Smooth muscle cell of the umbilical artery (primary cell): Measurements from ENCODE around the gene CRLF1. TPM values are rescaled to one million over a fixed set of nuclear protein-coding genes. Genes with fewer than 3 reads are reported as not detected.

Source experiments
- total RNA-seq: library from RNA; depleted of rRNA; stranded (reverse); fragments of >200 nt; gene quantifications from 2 replicates; pipeline ENCODE4 v1.2.3, GENCODE V29; 2014

The CRLF1 gene
- 0.55 and 3.0 TPM in 2 replicates for total RNA-seq

GRCh38 chr19:18606281-18607225 is at the start of gene CRLF1:
Gene CRLF1, minus strand, starts transcription at chr19:18606799. Its CDS starts 143 bp downstream, at chr19:18606656.

DNA sequence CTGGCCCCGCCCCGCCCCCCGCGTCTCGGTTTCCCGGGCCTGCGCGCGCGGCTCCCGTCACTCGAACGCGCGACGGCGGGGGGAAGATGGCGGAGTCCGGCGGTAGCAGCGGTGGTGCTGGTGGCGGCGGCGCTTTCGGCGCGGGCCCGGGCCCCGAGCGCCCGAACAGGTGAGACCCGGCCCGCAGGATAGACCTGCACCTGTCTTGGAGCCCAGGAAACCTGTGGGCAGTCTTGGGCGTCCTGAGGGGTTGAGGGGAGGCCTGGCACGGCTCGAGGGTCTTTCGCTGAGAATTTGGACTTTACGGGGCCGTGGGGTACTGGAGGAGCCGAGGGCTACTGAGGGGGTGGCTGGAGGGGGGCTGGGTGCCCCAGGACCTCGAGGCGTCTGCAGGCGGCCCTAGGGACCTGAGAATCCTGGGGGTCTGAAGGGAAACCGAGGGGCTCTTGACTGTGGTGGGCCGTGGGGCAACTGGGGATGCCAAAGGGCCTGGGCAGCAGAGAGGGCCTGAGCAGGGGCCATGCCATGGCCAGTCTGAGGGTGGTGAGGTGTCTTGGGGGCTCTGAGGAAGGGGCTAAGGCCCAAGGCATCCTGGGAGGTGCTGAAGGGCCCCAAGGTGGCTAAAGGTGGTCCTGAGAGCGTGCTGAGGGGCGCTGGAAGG is 30.5 kb upstream of the CRLF1 start, which contains the start of gene KLHL26:
Gene KLHL26 (plus strand): TSS at position 60 of the 661 bp plus-strand sequence. CDS start 27 bp downstream, at position 87.

DNA sequence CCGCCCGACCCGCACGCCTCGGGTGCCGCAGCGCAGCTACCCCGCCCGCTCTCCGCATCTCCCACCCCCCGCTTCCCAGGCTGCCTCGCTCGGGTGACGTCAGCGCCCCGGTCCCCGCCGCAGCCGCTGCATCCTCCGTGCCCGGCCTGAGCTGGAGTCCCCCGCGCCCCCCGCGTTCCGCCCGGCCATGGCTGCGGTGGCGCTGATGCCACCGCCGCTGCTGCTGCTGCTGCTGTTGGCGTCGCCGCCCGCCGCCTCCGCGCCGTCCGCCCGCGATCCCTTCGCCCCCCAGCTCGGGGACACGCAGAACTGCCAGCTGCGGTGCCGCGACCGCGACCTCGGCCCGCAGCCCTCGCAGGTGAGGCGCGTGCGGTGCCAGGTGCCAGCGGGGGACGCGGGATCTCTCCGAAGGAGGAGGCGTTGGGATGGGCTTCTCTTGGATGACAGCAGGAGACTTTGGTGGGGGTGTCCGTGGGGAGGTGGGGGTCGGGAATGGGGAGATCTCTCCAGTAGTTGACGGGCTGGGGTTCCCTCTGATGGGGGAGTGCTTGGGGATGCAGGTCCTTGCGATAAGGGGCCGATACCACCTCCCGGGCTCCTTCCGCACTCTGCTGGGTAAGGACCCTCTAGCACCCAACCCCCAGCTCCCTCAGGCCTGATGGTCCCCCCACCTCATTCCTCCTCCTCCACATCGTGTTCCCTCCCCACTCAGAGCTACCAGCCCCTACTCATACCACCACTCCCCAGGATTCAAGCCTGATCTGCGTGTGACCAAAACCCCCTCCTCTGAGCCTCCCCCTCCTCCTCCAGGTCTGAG is 6.4 kb upstream of the CRLF1 start, which contains the start of gene TMEM59L:
Gene TMEM59L (plus strand): TSS at position 99 of the 817 bp plus-strand sequence. CDS start 89 bp downstream, at position 188.

GRCh38 chr19:18588611-18589379 is 17.8 kb downstream of the CRLF1 start, which contains the start of gene REX1BD:
Gene REX1BD, plus strand, starts transcription at chr19:18588798. Its CDS starts 4 bp downstream, at chr19:18588802.

DNA sequence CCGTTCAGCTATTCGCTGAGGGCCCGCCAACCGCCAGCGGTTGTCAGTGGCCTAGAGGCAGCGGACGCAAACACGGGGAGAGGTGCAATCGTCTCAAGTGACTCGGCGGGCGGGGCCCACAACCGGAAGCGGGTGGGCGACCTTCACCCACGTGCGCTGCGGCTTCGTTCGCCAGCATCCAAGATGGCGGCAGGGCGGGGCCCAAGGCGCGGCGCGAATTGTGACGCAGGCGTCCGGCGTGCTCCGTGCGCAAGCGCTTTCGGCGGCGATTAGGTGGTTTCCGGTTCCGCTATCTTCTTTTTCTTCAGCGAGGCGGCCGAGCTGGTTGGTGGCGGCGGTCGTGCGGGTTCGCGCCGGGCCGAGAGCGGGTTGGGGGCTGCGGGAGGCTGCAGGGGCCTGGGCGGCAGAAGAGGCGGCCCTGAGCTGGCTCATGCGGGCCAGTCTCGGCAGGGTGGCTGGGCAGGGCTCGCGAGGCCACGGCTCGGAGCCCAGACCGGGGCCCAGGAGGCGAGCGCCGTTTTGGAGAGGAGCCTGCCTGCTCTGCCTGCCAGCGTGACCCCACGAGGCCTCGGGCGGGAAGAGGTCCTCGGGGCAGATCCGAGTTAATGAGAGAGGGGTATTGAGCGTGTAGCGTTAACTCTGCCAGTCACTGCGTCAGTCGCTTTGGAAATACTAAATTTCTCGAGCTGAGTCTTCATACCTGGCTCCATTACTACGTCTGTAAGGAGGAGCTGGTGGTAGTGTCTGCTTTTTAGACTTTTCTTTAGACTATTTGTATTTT is 34.8 kb downstream of the CRLF1 start, which contains the start of gene UBA52:
Gene UBA52 (plus strand): TSS at position 294 of the 781 bp plus-strand sequence. CDS start 1,444 bp downstream, outside the sequence.

DNA sequence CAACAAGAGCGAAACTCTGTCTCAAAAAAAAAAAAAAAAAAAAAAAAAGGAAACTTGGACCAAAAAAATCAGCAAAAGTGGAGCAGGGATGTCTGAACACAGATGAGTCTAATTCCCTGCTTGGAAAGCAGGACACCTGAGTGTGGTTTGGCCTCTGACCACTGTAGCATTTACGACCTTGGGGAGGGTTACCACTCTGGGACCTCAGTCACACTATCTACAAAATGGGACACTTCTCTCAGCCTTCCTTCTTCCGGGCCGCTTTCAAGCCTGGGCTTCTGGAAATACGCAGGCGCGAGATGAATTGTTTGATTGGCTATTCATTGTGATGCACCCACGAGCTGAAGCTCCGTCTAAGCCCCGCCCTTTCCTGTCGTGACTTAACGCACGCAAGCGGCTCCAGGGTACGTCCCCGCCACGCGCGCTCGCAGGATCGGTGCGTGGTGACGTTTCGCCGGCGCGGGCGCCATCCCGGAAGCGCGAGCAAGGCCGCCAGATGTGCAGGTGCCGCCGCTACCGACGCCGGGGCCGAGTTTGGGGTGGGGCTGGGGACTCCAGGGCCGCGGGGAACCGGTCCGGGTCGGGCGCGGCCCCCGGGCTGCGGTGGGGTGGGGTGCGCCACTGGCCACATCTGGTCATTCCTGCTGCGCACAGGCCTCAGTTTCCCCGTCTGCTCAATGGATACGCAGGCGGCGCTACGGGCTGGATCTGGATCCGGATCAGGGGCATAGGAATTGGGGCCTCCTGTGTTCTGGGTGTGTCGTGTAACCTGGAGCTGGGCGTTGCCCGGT is 49.0 kb downstream of the CRLF1 start, which contains the start of gene KXD1:
Gene KXD1 (plus strand): TSS at position 460 of the 791 bp plus-strand sequence. CDS start 4,187 bp downstream, outside the sequence.

Other genes with a start within 250 kb of the CRLF1 start
- gene GDF15, start 220.6 kb downstream of the CRLF1 start, total RNA-seq, result 150 TPM in 2 replicates
- gene LRRC25, start 209.2 kb downstream of the CRLF1 start, total RNA-seq, result not detected in 2 replicates
- 48.0 and 49.0 TPM in 2 replicates for gene SSBP4, start 187.4 kb downstream of the CRLF1 start, total RNA-seq
- 41.6 and 43.7 TPM in 2 replicates for gene ISYNA1, start 168.7 kb downstream of the CRLF1 start, total RNA-seq
- 13.1 and 14.3 TPM in 2 replicates for gene ELL, start 84.7 kb downstream of the CRLF1 start, total RNA-seq
- gene FKBP8, start 63.2 kb downstream of the CRLF1 start, total RNA-seq, result 261 and 281 TPM in 2 replicates
- 62.1 and 76.4 TPM in 2 replicates for gene KXD1, start 48.9 kb downstream of the CRLF1 start, total RNA-seq
- gene UBA52, start 34.9 kb downstream of the CRLF1 start, total RNA-seq, result 374 and 760 TPM in 2 replicates
- gene REX1BD, start 18.0 kb downstream of the CRLF1 start, total RNA-seq, result 35.0 and 59.1 TPM in 2 replicates
- 1.3 and 5.6 TPM in 2 replicates for gene TMEM59L, start 6.1 kb upstream of the CRLF1 start, total RNA-seq
- 8.3 and 8.9 TPM in 2 replicates for gene KLHL26, start 30.2 kb upstream of the CRLF1 start, total RNA-seq
- 3.6 TPM in 2 replicates for gene CRTC1, start 76.9 kb upstream of the CRLF1 start, total RNA-seq
- 0.09 and 3.0 TPM in 2 replicates for gene COMP, start 184.5 kb upstream of the CRLF1 start, total RNA-seq
- 66.8 and 111 TPM in 2 replicates for gene UPF1, start 225.2 kb upstream of the CRLF1 start, total RNA-seq